ENCODE results near the gene PDGFC.
"Not testable (repeated sequence)": the region's sequence is repeated elsewhere in the genome, so short reads cannot be mapped to it uniquely, and the experiment has no call there.

Gene PDGFC

GRCh38 chr4:156939801-156940200, 31.8 kb downstream of the PDGFC start:
- Histone ChIP-seq H2AK5ac (ENCODE audit: low read length) (no peak overlapping the region), H3K4me3 (ENCODE audit: low read length) (no peak overlapping the region), H3K79me1 (ENCODE audit: low read length) (no peaks in the 10 kb centered on the region), H3K27ac (ENCODE audit: low read depth, low read length) (no peak overlapping the region), H2BK15ac (replicated peaks; ENCODE audit: low read depth) (no peak overlapping the region), H3K4me2 (ENCODE audit: low read length) (no peak overlapping the region), H3K9ac (ENCODE audit: low read length) (no peak overlapping the region), H3K79me2 (ENCODE audit: control insufficient read depth, insufficient read depth, low read length) (no peaks in the 10 kb centered on the region), H2BK5ac (ENCODE audit: low read length) (no peak overlapping the region), H3K23ac (ENCODE audit: low read length) (no peak overlapping the region), H3K36me3 (ENCODE audit: control insufficient read depth, insufficient read depth, low read length) (no peaks in the 10 kb centered on the region), H3K18ac (ENCODE audit: low read length) (no peak overlapping the region), H3K4me1 (ENCODE audit: control insufficient read depth, low read depth, low read length) (no peaks in the 10 kb centered on the region), H4K5ac (ENCODE audit: low read length) (no peak overlapping the region), H3K27me3 (ENCODE audit: insufficient read depth, low read length, poor library complexity) (no peaks in the 10 kb centered on the region), H4K8ac (ENCODE audit: low read depth, low read length) (no peak overlapping the region), H3K56ac (ENCODE audit: low read length) (no peak overlapping the region), H2BK120ac (ENCODE audit: low read depth, low read length) (no peak overlapping the region), H3K4ac (ENCODE audit: low read depth, low read length) (no peak overlapping the region)
- WGBS (ENCODE audit: extremely low coverage, insufficient coverage, low lambda C conversion rate): no CpG with 5 or more reads among the region's 2 CpGs
- no peak for DNase-seq

GRCh38 chr4:156939139-156939538, 32.5 kb downstream of the PDGFC start:
- no peaks in the 10 kb centered on the region for H3K4me1 ChIP-seq (ENCODE audit: control insufficient read depth, low read depth, low read length)
- DNase-seq: no peak
- no peak overlapping the region for H2BK120ac ChIP-seq (ENCODE audit: low read depth, low read length)
- H3K23ac ChIP-seq (ENCODE audit: low read length): no peak overlapping the region
- H2AK5ac ChIP-seq (ENCODE audit: low read length): no peak overlapping the region
- no peak overlapping the region for H3K4me2 ChIP-seq (ENCODE audit: low read length)
- H3K36me3 ChIP-seq (ENCODE audit: control insufficient read depth, insufficient read depth, low read length): no peaks in the 10 kb centered on the region
- H2BK15ac ChIP-seq (replicated peaks; ENCODE audit: low read depth): no peak overlapping the region
- no peak overlapping the region for H3K18ac ChIP-seq (ENCODE audit: low read length)
- no peak overlapping the region for H2BK5ac ChIP-seq (ENCODE audit: low read length)
- no peak overlapping the region for H3K4ac ChIP-seq (ENCODE audit: low read depth, low read length)
- H3K4me3 ChIP-seq (ENCODE audit: low read length): no peak overlapping the region
- H3K9ac ChIP-seq (ENCODE audit: low read length): no peak overlapping the region
- H3K27me3 ChIP-seq (ENCODE audit: insufficient read depth, low read length, poor library complexity): no peaks in the 10 kb centered on the region
- no peak overlapping the region for H3K56ac ChIP-seq (ENCODE audit: low read length)
- no peak overlapping the region for H4K5ac ChIP-seq (ENCODE audit: low read length)
- H3K79me2 ChIP-seq (ENCODE audit: control insufficient read depth, insufficient read depth, low read length): no peaks in the 10 kb centered on the region
- no peak overlapping the region for H3K27ac ChIP-seq (ENCODE audit: low read depth, low read length)
- WGBS (ENCODE audit: extremely low coverage, insufficient coverage, low lambda C conversion rate): no CpG with 5 or more reads among the region's 3 CpGs
- H3K79me1 ChIP-seq (ENCODE audit: low read length): no peaks in the 10 kb centered on the region
- H4K8ac ChIP-seq (ENCODE audit: low read depth, low read length): no peak overlapping the region

- Histone ChIP-seq H2BK15ac (replicated peaks; ENCODE audit: low read depth) (no peak overlapping the region), H3K56ac (ENCODE audit: low read length) (no peak overlapping the region), H2BK5ac (ENCODE audit: low read length) (no peak overlapping the region), H3K27ac (ENCODE audit: low read depth, low read length) (no peak overlapping the region), H3K4me1 (ENCODE audit: control insufficient read depth, low read depth, low read length) (no peaks in the 10 kb centered on the region), H3K9ac (ENCODE audit: low read length) (no peak overlapping the region), H4K8ac (ENCODE audit: low read depth, low read length) (no peak overlapping the region), H3K18ac (ENCODE audit: low read length) (no peak overlapping the region), H3K36me3 (ENCODE audit: control insufficient read depth, insufficient read depth, low read length) (no peaks in the 10 kb centered on the region), H2AK5ac (ENCODE audit: low read length) (no peak overlapping the region), H3K4me3 (ENCODE audit: low read length) (no peak overlapping the region), H3K79me2 (ENCODE audit: control insufficient read depth, insufficient read depth, low read length) (no peaks in the 10 kb centered on the region), H3K4ac (ENCODE audit: low read depth, low read length) (no peak overlapping the region), H3K79me1 (ENCODE audit: low read length) (no peaks in the 10 kb centered on the region), H4K5ac (ENCODE audit: low read length) (no peak overlapping the region), H3K23ac (ENCODE audit: low read length) (no peak overlapping the region), H2BK120ac (ENCODE audit: low read depth, low read length) (no peak overlapping the region), H3K27me3 (ENCODE audit: insufficient read depth, low read length, poor library complexity) (no peaks in the 10 kb centered on the region), H3K4me2 (ENCODE audit: low read length) (no peak overlapping the region)
- no peak for DNase-seq
- WGBS (ENCODE audit: extremely low coverage, insufficient coverage, low lambda C conversion rate): no CpG with 5 or more reads among the region's 2 CpGs
These were observed 37.4 kb downstream of the PDGFC start for GRCh38 chr4:156934259-156934635.

- WGBS (ENCODE audit: extremely low coverage, insufficient coverage, low lambda C conversion rate): no CpG with 5 or more reads among the region's 5 CpGs
These were observed 37.9 kb downstream of the PDGFC start for GRCh38 chr4:156933633-156934258.

GRCh38 chr4:156932360-156932759, 39.2 kb downstream of the PDGFC start:
- not testable (repeated sequence) for DNase-seq; H3K9ac ChIP-seq (ENCODE audit: low read length)
- WGBS (ENCODE audit: extremely low coverage, insufficient coverage, low lambda C conversion rate): no CpG with 5 or more reads among the region's 2 CpGs

More at GRCh38 chr4:156933633-156934258, 37.9 kb downstream of the PDGFC start:
- H3K27me3 ChIP-seq (ENCODE audit: insufficient read depth, low read length, poor library complexity): no peaks in the 10 kb centered on the region
- H3K56ac ChIP-seq (ENCODE audit: low read length): no peak overlapping the region
- H3K79me2 ChIP-seq (ENCODE audit: control insufficient read depth, insufficient read depth, low read length): no peaks in the 10 kb centered on the region
- H3K36me3 ChIP-seq (ENCODE audit: control insufficient read depth, insufficient read depth, low read length): no peaks in the 10 kb centered on the region
- H3K4me1 ChIP-seq (ENCODE audit: control insufficient read depth, low read depth, low read length): no peaks in the 10 kb centered on the region
- no peak overlapping the region for H2BK15ac ChIP-seq (replicated peaks; ENCODE audit: low read depth)
- no peak overlapping the region for H3K9ac ChIP-seq (ENCODE audit: low read length)
- no peak for DNase-seq
- no peak overlapping the region for H2BK120ac ChIP-seq (ENCODE audit: low read depth, low read length)
- no peak overlapping the region for H3K23ac ChIP-seq (ENCODE audit: low read length)
- H3K18ac ChIP-seq (ENCODE audit: low read length): no peak overlapping the region
- H3K4me3 ChIP-seq (ENCODE audit: low read length): no peak overlapping the region
- H3K27ac ChIP-seq (ENCODE audit: low read depth, low read length): no peak overlapping the region
- H3K4me2 ChIP-seq (ENCODE audit: low read length): no peak overlapping the region
- H2BK5ac ChIP-seq (ENCODE audit: low read length): no peak overlapping the region
- H4K8ac ChIP-seq (ENCODE audit: low read depth, low read length): no peak overlapping the region
- no peak overlapping the region for H3K4ac ChIP-seq (ENCODE audit: low read depth, low read length)
- no peak overlapping the region for H2AK5ac ChIP-seq (ENCODE audit: low read length)
- no peak overlapping the region for H4K5ac ChIP-seq (ENCODE audit: low read length)
- no peaks in the 10 kb centered on the region for H3K79me1 ChIP-seq (ENCODE audit: low read length)

GRCh38 chr4:156931267-156931666, 40.3 kb downstream of the PDGFC start:
- no peak overlapping the region for H4K5ac ChIP-seq (ENCODE audit: low read length)
- no peaks in the 10 kb centered on the region for H3K27me3 ChIP-seq (ENCODE audit: insufficient read depth, low read length, poor library complexity)
- no CpG with 5 or more reads among the region's 2 CpGs for WGBS (ENCODE audit: extremely low coverage, insufficient coverage, low lambda C conversion rate)
- no peaks in the 10 kb centered on the region for H3K79me1 ChIP-seq (ENCODE audit: low read length)
- H3K9ac ChIP-seq (ENCODE audit: low read length): no peak overlapping the region
- H2BK15ac ChIP-seq (replicated peaks; ENCODE audit: low read depth): no peak overlapping the region
- no peak overlapping the region for H2BK5ac ChIP-seq (ENCODE audit: low read length)
- no peak overlapping the region for H3K23ac ChIP-seq (ENCODE audit: low read length)
- no peak overlapping the region for H2AK5ac ChIP-seq (ENCODE audit: low read length)
- no peak for DNase-seq
- no peak overlapping the region for H3K27ac ChIP-seq (ENCODE audit: low read depth, low read length)
- H3K4me2 ChIP-seq (ENCODE audit: low read length): no peak overlapping the region
- no peaks in the 10 kb centered on the region for H3K4me1 ChIP-seq (ENCODE audit: control insufficient read depth, low read depth, low read length)
- no peak overlapping the region for H3K18ac ChIP-seq (ENCODE audit: low read length)
- H2BK120ac ChIP-seq (ENCODE audit: low read depth, low read length): no peak overlapping the region
- no peak overlapping the region for H3K4ac ChIP-seq (ENCODE audit: low read depth, low read length)
- no peaks in the 10 kb centered on the region for H3K79me2 ChIP-seq (ENCODE audit: control insufficient read depth, insufficient read depth, low read length)
- no peak overlapping the region for H4K8ac ChIP-seq (ENCODE audit: low read depth, low read length)
- no peak overlapping the region for H3K56ac ChIP-seq (ENCODE audit: low read length)
- H3K4me3 ChIP-seq (ENCODE audit: low read length): no peak overlapping the region
- no peaks in the 10 kb centered on the region for H3K36me3 ChIP-seq (ENCODE audit: control insufficient read depth, insufficient read depth, low read length)

More at GRCh38 chr4:156932360-156932759, 39.2 kb downstream of the PDGFC start:
- H3K4me1 ChIP-seq (ENCODE audit: control insufficient read depth, low read depth, low read length); H3K36me3 ChIP-seq (ENCODE audit: control insufficient read depth, insufficient read depth, low read length); H4K5ac ChIP-seq (ENCODE audit: low read length); H3K18ac ChIP-seq (ENCODE audit: low read length); H2BK120ac ChIP-seq (ENCODE audit: low read depth, low read length); H3K27me3 ChIP-seq (ENCODE audit: insufficient read depth, low read length, poor library complexity); H2AK5ac ChIP-seq (ENCODE audit: low read length); H3K56ac ChIP-seq (ENCODE audit: low read length); H2BK15ac ChIP-seq (replicated peaks; ENCODE audit: low read depth); H3K4me3 ChIP-seq (ENCODE audit: low read length); H3K4ac ChIP-seq (ENCODE audit: low read depth, low read length); H3K27ac ChIP-seq (ENCODE audit: low read depth, low read length); H2BK5ac ChIP-seq (ENCODE audit: low read length); H3K79me1 ChIP-seq (ENCODE audit: low read length); H3K79me2 ChIP-seq (ENCODE audit: control insufficient read depth, insufficient read depth, low read length); H4K8ac ChIP-seq (ENCODE audit: low read depth, low read length); H3K23ac ChIP-seq (ENCODE audit: low read length); H3K4me2 ChIP-seq (ENCODE audit: low read length): not testable (repeated sequence)
